ENCODE measurements around the gene SHROOM3.

The SHROOM3 gene

DNA sequence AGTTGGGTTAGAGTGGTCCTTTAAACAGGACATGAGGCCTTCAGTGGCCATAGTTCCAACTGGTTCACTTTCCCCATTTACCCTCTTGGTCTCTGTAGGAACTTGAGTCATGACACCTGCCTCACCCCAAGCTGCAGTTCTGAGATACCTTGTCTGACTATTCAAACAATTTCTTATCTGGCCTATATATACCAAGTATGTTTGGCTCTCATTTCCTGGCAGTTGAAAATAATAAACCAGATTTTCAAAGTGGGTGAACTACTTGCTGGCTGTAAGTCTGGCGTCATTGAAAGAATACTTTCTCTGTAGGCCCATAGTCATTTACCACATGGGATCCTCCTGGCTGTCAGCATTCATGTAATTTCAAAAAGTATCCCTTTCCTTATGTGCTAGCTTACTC is 228.8 kb downstream of the SHROOM3 start:
- no peak for DNase-seq (ENCODE audit: low read depth)

DNA sequence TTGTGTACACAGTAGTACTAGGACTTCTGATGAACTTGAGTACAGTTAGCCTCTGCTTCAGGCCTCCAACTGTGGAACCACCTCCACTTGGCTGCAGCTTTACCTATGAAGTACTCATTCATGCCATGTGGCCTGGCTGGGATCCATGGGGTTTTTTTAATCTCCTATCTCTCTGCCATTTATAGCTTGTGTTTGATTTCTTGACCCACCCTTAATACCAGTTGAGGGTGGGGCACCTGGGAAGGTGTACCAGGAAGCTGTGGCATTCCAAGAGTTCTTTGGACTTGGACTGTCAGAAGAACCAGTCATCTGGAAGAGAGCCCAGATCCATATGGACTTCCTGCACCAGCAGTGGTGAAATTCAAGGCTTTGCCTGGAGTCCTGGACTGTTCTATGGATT is 230.1 kb downstream of the SHROOM3 start:
- DNase-seq (ENCODE audit: low read depth): no peak

DNA sequence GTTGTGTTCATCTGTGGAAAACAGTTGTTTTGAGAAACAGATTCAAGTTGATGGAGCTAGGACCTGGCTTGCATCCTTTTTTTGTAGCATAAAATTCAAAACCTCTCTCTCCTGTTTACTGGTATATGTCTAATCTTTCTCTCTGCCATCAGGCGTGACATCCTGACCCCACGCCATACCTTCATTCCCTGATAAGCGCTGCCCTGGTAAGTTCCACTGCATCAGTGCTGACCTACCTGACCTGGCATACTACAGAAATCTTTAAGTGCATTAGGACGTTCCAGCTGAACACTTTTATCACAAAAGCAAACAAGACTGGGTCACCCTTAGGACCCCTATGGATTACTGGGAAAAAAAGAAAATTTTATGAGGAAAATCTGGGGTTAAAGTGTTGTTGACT is 230.7 kb downstream of the SHROOM3 start:
- DNase-seq (ENCODE audit: low read depth): no peak

DNA sequence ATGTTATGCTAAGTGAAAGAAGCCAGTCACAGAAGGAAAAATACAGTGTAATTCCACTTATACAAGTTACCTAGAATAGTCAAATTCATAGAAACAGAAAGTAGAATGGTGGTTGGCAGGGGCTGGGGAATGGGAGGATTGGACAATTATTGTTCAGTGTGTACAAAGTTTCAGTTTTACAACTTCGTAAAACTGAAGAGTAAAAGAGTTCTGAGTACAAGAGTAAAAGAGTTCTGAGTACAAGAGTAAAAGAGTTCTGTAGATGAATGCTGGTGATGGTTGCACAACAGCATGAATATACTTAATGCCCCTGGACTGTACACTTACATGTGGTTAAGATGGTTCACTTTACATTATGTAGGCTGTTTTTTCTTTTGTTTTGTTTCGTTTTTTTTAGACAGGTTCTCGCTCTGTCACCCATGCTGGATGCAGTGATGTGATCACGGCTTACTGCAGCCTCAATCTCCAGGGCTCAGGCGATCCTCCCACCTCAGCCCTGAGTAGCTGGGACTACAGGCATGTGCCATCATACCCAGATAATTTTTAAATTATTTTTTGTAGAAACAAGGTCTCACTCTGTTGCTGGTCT is 232.0 kb downstream of the SHROOM3 start:
- DNase-seq (ENCODE audit: low read depth): no peak

DNA sequence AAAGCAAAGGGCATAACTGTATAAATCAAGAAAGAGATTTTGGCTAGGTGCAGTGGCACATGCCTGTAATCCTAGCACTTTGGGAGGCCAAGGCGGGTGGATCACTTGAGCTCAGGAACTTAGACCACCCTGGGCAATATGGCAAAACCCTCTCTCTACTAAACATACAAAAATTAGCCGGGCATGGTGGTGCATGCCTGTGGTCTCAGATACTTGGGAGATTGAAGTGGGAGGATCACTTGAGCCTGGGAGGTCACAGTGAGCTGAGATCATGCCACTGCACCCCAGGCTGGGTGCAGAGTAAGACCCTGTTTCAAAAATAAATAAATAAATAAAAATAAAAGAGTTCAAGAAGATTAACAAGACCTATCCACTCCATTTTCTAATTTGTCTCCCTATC is 235.6 kb downstream of the SHROOM3 start:
- no peak for DNase-seq (ENCODE audit: low read depth)

DNA sequence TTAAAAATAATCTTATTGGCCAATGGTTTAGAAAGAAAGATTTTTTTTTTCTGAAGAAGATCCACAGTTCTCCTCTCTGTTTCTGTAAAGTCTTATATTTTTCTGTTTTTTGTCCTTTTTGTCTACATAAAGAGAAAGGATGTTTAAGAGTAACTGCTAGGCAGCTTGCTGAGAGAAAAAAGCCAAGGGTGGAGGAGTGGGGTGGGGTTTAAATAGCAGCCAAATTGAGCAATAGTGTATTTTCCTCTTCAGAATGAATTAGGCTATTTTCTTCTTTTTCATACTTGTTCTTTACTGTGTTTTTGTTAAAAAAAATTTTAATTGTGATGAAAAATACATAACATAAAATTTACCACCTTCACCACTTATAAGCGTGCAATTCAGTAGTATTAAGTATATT is 238.3 kb downstream of the SHROOM3 start:
- no peak for DNase-seq (ENCODE audit: low read depth)

GRCh38 chr4:76674983-76675382 is 240.0 kb downstream of the SHROOM3 start:
- no peak for DNase-seq (ENCODE audit: low read depth)

GRCh38 chr4:76677571-76678326 is 242.7 kb downstream of the SHROOM3 start:
- DNase-seq (ENCODE audit: low read depth): no peak

DNA sequence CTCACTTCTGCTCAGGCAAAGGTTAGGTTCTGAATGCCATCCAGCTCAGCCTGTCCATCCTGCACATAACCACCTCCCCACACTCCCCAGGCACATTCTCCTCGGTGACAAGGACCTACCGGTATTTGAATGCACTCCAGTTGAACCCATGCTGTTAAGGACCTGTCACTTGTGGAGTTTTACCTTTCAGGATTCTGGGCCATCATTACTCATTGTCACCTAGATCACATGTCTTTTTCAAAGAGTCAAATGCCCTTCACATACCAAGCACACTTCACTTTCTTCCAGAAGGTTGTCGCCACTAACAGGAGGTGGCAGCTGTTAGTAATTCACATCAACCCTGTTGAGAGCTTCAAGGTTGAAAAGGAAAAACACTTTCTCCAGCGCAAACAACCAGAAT is 244.7 kb downstream of the SHROOM3 start:
- DNase-seq (ENCODE audit: low read depth): no peak

DNA sequence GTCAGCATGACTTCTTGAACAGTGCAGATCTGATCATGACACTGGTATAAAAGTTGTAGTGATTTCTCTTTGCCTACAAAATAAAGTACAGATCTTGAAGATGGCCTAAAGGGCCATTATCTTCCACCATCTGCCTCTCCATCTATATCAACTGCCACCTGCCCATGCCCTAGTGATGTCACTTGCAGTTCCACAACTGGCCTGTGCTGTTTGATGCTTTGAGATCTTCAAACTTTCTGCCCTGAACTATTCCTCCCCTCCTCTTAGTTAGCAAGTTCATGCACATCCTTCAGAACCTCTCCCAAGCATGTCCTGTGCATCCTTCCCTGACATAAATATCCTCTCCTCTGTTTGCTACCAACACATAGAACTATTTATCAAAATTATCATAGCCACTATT is 245.9 kb downstream of the SHROOM3 start:
- DNase-seq (ENCODE audit: low read depth): no peak

DNA sequence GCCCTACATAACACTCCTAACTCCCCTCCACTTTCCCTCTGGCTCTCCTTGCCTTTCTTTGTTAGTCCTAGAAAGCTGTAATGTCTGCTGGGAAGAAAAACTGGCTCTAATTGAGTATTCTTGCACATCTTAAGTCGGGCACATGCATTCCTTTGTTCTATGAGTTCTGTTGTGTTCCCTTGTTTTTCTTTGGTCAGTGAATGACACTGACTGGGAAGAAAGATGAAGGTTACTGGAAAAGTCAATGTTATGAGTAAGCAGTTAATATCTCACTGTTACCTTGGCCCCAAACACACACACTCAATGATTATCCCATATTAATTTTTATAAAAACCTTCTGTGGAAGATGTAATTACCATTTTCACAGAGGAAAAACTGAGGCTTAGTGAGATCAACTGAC is 247.0 kb downstream of the SHROOM3 start:
- no peak for DNase-seq (ENCODE audit: low read depth)

- no peak for DNase-seq (ENCODE audit: low read depth)
Measured at GRCh38 chr4:76683144-76683543, 248.1 kb downstream of the SHROOM3 start.

DNA sequence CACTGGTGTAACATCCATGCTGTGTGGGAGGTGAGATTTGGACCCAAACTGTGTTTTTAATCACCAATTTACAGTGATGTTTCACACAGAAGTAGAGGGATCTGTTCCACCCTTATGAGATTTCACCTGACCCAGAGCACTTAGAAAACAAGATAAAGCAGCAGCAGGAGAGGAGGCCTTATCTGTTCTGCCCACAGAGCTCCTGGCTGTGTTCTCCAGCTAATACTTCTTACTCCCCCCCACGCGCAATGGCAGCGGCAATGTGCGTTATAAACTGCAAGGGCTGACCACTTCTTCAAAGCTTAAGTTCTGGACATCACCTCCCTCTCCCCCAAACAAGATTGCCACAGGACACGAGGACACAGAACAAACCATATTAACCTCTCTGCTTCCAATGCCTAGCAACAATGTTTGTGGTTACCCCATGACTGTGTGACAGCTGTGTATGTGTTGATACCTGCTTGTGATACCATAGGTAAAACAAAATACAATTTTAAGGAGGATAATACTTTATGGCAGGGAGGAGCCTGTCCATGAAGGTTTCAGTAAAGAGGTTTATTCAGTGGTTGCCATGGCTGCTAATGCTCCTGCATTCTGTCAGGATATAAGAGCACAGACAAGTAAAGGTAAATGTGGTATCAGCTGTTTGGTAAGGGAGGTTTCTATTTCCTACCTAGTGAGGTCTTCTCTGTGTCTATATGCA is 252.9 kb downstream of the SHROOM3 start:
- DNase-seq (ENCODE audit: low read depth): no peak

GRCh38 chr4:76688619-76689144 is 253.7 kb downstream of the SHROOM3 start:
- no peak for DNase-seq (ENCODE audit: low read depth)

GRCh38 chr4:76689145-76689817 is 254.3 kb downstream of the SHROOM3 start:
- DNase-seq (ENCODE audit: low read depth): no peak

- DNase-seq (ENCODE audit: low read depth): no peak
Measured at GRCh38 chr4:76690011-76690905, 255.2 kb downstream of the SHROOM3 start.

GRCh38 chr4:76690906-76691275 is 255.9 kb downstream of the SHROOM3 start:
- DNase-seq (ENCODE audit: low read depth): no peak

DNA sequence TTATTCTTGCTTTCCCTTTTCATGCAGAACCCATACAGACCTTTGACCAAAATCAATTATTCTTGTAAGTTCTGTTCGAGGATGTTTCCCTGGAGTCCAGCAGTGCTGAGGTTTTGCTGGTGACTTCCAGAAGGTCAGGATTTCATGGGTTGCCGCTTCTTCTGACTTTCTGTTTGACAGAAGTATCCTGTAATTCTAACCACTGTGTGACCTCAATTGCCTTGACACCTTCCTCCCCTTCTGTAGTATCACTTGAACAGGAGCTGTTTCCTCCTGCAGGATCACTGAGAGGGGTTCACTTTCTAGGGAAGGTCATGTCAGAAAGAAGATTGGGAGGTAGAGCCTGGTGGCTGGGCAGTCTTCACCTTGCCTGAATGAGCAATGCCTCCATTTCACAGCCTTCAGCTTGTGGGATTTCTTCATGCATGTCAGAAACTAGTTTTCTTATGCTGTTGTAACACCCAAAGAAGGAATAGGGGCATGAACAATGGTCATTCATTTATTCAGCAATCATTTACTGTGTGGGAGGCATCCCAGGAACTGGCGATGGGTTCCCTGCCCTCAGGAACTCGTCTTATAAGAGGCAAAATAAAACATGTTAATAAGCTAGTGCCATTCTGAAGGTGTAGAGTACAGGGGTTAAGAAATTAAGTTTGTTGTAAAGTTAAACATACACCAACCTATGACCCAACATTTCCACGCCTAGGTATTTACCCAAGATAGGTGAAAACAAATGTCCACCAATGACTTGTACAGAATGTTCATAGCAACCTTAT is 257.0 kb downstream of the SHROOM3 start:
- DNase-seq (ENCODE audit: low read depth): no peak

DNA sequence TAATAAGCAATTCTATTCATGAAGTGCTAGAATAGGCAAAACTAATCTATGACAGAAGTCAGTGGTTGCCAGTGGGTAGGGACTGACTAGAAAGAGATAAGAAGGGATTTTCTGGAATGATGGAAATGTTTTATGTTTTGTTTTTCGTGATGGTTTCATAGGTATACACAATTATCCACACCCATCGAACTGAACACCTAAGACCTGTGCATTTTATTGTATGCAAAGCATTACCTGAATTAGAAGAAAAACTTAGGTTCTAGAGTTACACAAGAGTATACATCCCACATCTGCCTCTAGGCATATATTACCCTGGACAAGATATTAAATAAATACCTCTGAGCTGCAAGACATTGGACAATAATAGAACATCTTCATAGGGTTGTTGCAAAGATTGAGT is 257.7 kb downstream of the SHROOM3 start:
- no peak for DNase-seq (ENCODE audit: low read depth)

DNA sequence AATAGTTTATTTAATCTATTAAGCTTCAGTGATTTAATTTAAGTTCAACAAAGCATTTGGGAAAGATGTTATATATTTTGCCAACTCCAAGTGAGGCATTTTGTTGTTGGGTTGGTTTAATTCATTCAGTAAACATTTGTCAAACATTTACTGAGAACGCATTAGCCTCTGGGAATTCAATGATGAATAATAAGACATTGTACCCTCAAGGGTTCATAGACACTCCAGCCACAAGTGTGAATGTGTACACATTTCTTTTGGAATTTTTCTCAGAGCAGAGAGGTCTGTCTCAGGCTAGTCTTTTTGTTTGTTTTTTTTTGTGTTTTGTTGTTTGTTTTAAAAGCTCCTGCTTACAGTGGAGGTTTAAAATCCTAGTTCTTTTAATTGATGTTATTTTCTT is 259.0 kb downstream of the SHROOM3 start:
- DNase-seq (ENCODE audit: low read depth): no peak

DNA sequence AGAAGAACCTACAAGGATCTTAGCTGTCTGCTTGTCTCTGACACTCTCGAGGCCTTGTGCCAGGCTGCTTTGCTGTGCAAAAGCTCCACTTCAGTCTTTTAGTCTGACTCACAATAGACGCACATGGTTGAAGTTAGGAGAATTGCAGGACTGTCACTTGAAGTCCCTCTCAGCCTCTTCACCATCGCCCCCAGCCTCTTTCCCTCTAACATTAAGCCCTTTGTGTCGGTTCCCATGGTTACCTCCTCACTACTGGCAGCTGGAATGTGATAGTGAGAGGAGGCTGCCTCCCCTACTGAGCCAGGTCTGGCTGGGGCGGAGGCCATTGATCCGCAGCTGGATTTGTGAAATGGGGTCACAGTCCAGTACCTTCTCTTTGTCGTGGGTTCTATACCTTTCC is 261.1 kb downstream of the SHROOM3 start:
- no peak for DNase-seq (ENCODE audit: low read depth)
